Keratinocyte (primary cell): ENCODE results near the gene CDH12. TPM values are rescaled to one million over a fixed set of nuclear protein-coding genes. Genes with fewer than 3 reads are reported as not detected.

Experiments
- DNase-seq: peaks from one replicate; pipeline ENCODE4 v3.0.0-alpha.2; 2011; ENCODE audit warnings: low read depth, missing footprints, low spot score
- FAIRE-seq: peaks from 2 replicates; lab custom pipeline; 2011; peaks lifted over from hg19 to GRCh38; lab: Jason Lieb, UNC
- H2AFZ ChIP-seq: 2 replicates; pipeline ENCODE4 v1.6.0; 2012; ENCODE audit warnings: low read length, control low read depth, inconsistent platforms; ENCODE audit not compliant: control insufficient read depth
- H3K27ac ChIP-seq: 2 replicates; pipeline ENCODE4 v1.5.1; 2011; ENCODE audit warnings: low read length; ENCODE audit not compliant: control insufficient read depth, insufficient read depth
- H3K27me3 ChIP-seq: 3 replicates; pipeline ENCODE4 v1.6.0; 2011; ENCODE audit warnings: low read length; ENCODE audit not compliant: control insufficient read depth, insufficient read depth; ENCODE audit errors: extremely low read depth
- H3K36me3 ChIP-seq, 2 experiments: 2 replicates in 1 of 2; 3 replicates in 1 of 2; pipeline ENCODE4 v1.5.1; 2011; ENCODE audit warnings: low read length in 2 of 2, mild to moderate bottlenecking in 1 of 2; ENCODE audit not compliant: control insufficient read depth in 2 of 2, insufficient read depth in 2 of 2; ENCODE audit errors: extremely low read depth in 1 of 2
- H3K4me1 ChIP-seq: 3 replicates; pipeline ENCODE4 v1.5.1; 2011; ENCODE audit warnings: low read length; ENCODE audit not compliant: control insufficient read depth, insufficient read depth; ENCODE audit errors: extremely low read depth
- H3K4me2 ChIP-seq: 3 replicates; pipeline ENCODE4 v1.6.0; 2011; ENCODE audit warnings: low read depth, low read length; ENCODE audit not compliant: control insufficient read depth, insufficient read depth; ENCODE audit errors: extremely low read depth
- H3K4me3 ChIP-seq, 3 experiments: fragments of 200-600 bp in 1 of 3; sonication (generic) in 1 of 3; 2 replicates in 2 of 3; 3 replicates in 1 of 3; pipeline ENCODE4 v1.5.1; 2011 to 2016; ENCODE audit warnings: low read length in 3 of 3, mild to moderate bottlenecking in 3 of 3, control low read depth in 2 of 3, inconsistent platforms in 1 of 3, low read depth in 1 of 3, mixed read lengths in 1 of 3, mixed run types in 1 of 3, moderate library complexity in 1 of 3; ENCODE audit not compliant: control insufficient read depth in 2 of 3, insufficient read depth in 2 of 3; ENCODE audit errors: extremely low read depth in 1 of 3
- H3K79me2 ChIP-seq: 2 replicates; pipeline ENCODE4 v1.6.0; 2012; ENCODE audit warnings: low read length; ENCODE audit not compliant: control insufficient read depth, insufficient read depth
- H3K9ac ChIP-seq: 3 replicates; pipeline ENCODE4 v1.6.0; 2011; ENCODE audit warnings: low read length; ENCODE audit not compliant: control insufficient read depth, insufficient read depth; ENCODE audit errors: extremely low read depth
- H3K9me1 ChIP-seq: 3 replicates; pipeline ENCODE4 v1.6.0; 2011; ENCODE audit warnings: low read length; ENCODE audit not compliant: control insufficient read depth, insufficient read depth; ENCODE audit errors: extremely low read depth
- H3K9me3 ChIP-seq: 2 replicates; pipeline ENCODE4 v1.5.1; 2012; ENCODE audit warnings: low read depth, low read length; ENCODE audit not compliant: control insufficient read depth
- H4K20me1 ChIP-seq: 3 replicates; pipeline ENCODE4 v1.6.0; 2011; ENCODE audit warnings: low read length; ENCODE audit not compliant: control insufficient read depth, insufficient read depth; ENCODE audit errors: extremely low read depth
- CTCF ChIP-seq, 3 experiments: IDR thresholded peaks in 1 of 3; conservative IDR thresholded peaks in 1 of 3; optimal IDR thresholded peaks in 1 of 3; 2 replicates in 2 of 3; 3 replicates in 1 of 3; pipeline versions ENCODE3 to v1.5.1; 2011; ENCODE audit warnings: low read length in 3 of 3, mild to moderate bottlenecking in 3 of 3, moderate library complexity in 2 of 3, control low read depth in 1 of 3, inconsistent platforms in 1 of 3; ENCODE audit not compliant: insufficient read depth in 2 of 3; ENCODE audit errors: extremely low read depth in 1 of 3
- EZH2 ChIP-seq: IDR thresholded peaks from one replicate; pipeline ENCODE4 v1.6.1; 2012; ENCODE audit warnings: inconsistent platforms, mild to moderate bottlenecking, low read length, moderate library complexity
- dilution Hi-C: fragments of 300-500 bp; cut with MboI; formaldehyde crosslinking; loops from one replicate; pipeline ENCODE4 v1.7.0; 2020; ENCODE audit warnings: low sequenced_read_pairs; ENCODE audit not compliant: extremely low pct_ligation_motif_present
- polyA plus RNA-seq, 5 experiments: library from polyadenylated mRNA; depleted of rRNA in 3 of 5; stranded (reverse) in 3 of 5; stranded (forward) in 1 of 5; unstranded in 1 of 5; fragments of >200 nt; gene quantifications; 1 replicate in 1 of 5; 2 replicates in 3 of 5; 3 replicates in 1 of 5; pipeline versions ENCODE4 v1.2.1 to v1.2.3, GENCODE V29; 2011 to 2012; ENCODE audit warnings: missing spikeins in 2 of 5, low read depth in 1 of 5, low replicate concordance in 1 of 5

The CDH12 gene
- polyA plus RNA-seq, 1 donor (not counting 4 experiments of a cell fraction or from before 2014, with no cell fraction given): not detected

DNA sequence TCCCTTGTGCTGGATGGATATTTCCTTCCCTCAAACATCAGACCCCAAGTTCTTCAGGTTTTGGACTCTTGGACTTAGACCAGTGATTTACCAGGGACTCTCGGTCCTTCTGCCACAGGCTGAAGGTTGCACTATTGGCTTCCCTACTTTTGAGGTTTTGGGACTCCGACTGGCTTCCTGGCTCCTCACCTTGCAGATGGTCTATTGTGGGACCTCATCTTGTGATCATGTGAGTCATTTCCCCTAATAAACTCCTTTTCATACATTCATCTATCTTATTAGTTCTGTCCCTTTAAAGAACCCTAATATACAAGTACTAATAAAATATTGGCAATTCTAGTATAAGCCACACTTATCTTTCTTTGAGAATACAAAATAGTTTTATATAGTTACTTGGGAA lies 1078.9 kb downstream of the CDH12 start:
- no peaks in the 10 kb centered on the region for H3K27me3 ChIP-seq
- TF ChIP-seq EZH2 (no peak), CTCF (optimal IDR thresholded peaks at IDR 0.05 in 1 of 3, IDR thresholded peaks at IDR 0.05 in 1 of 3, conservative IDR thresholded peaks at IDR 0.05 in 1 of 3; ENCODE audit: extremely low read depth in 1 of 3, insufficient read depth in 2 of 3, low read length in 3 of 3) (no peak)
- peak overlapping the region in 2 of 3 experiments; percentile 10 to 13 for H3K4me3 ChIP-seq
- peak overlapping the region; percentile 35 for H3K9ac ChIP-seq
- FAIRE-seq: peak; percentile 83
- no peaks in the 10 kb centered on the region for H3K9me3 ChIP-seq
- H4K20me1 ChIP-seq: no peaks in the 10 kb centered on the region
- peak overlapping the region; percentile 80 for H3K27ac ChIP-seq
- H3K36me3 ChIP-seq: no peaks in the 10 kb centered on the region
- H2AFZ ChIP-seq: peak overlapping the region; percentile 60
- no peak for DNase-seq
- H3K79me2 ChIP-seq: no peaks in the 10 kb centered on the region
- H3K4me2 ChIP-seq: peak overlapping the region; percentile 61
- dilution Hi-C loops: no loop called here
- no peaks in the 10 kb centered on the region for H3K9me1 ChIP-seq
- H3K4me1 ChIP-seq: peaks cover 25% of the 10 kb centered on the region

DNA sequence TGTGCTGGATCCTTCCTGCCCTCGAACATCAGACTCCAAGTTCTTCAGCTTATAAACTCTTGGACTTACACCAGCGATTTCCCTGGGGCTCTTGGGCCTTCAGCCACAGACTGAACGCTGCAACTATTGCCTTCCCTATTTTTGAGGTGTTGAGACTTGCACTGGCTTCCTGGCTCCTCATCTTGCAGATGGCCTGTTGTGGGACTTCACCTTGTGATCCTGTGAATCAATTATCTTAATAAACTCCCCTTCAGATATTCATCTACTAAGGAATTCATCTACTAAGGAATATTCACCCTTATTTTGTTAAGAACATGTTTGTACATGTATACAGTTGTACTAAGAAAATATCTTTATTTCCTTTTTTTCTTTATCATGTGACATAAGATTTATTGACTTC lies 1079.7 kb downstream of the CDH12 start:
- FAIRE-seq (peak; percentile 90), DNase-seq (peak; percentile 68)
- dilution Hi-C loops: no loop called here
- no peak overlapping the region for H3K4me3 ChIP-seq
- TF ChIP-seq EZH2 (no peak), CTCF (optimal IDR thresholded peaks at IDR 0.05 in 1 of 3, IDR thresholded peaks at IDR 0.05 in 1 of 3, conservative IDR thresholded peaks at IDR 0.05 in 1 of 3; ENCODE audit: extremely low read depth in 1 of 3, insufficient read depth in 2 of 3, low read length in 3 of 3) (no peak)
- no peaks in the 10 kb centered on the region for H3K36me3 ChIP-seq
- H3K27ac ChIP-seq: peak overlapping the region; percentile 80
- H4K20me1 ChIP-seq: no peaks in the 10 kb centered on the region
- peak overlapping the region; percentile 5 for H2AFZ ChIP-seq
- H3K9ac ChIP-seq: no peak overlapping the region
- H3K4me2 ChIP-seq: peak overlapping the region; percentile 61
- no peaks in the 10 kb centered on the region for H3K79me2 ChIP-seq
- no peaks in the 10 kb centered on the region for H3K9me3 ChIP-seq
- H3K4me1 ChIP-seq: peaks cover 25% of the 10 kb centered on the region
- no peaks in the 10 kb centered on the region for H3K9me1 ChIP-seq
- no peaks in the 10 kb centered on the region for H3K27me3 ChIP-seq
